Smooth muscle cell of the brain vasculature (primary cell): ENCODE measurements around the gene SNRPD3.
"Not testable (repeated sequence)": the region's sequence is repeated elsewhere in the genome, so short reads cannot be mapped to it uniquely, and the experiment has no call there.

Experiments used
- DNase-seq: peaks from one replicate; pipeline ENCODE4 v3.0.0-alpha.2; 2012; ENCODE audit warnings: low read depth, low spot score

Gene SNRPD3

DNA sequence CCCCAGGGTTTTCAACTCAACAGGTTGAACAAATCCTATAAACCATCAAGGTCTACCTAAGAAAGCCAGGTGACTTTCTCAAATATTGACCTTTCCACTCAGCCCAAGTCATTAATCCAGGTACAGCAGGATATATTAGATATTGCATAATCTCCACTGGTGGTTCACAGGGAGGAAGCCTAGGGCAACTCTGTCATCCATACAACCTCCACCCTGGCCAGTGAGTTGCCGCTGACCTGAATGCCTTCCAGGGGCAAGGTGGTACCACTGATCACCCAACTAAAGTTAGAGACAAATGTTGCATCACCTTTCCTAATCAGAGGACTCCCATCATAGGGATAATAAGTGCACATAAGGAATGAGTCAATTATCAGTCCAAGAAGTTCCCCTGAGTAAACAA lies 23.7 kb upstream of the SNRPD3 start:
- DNase-seq, result no peak

DNA sequence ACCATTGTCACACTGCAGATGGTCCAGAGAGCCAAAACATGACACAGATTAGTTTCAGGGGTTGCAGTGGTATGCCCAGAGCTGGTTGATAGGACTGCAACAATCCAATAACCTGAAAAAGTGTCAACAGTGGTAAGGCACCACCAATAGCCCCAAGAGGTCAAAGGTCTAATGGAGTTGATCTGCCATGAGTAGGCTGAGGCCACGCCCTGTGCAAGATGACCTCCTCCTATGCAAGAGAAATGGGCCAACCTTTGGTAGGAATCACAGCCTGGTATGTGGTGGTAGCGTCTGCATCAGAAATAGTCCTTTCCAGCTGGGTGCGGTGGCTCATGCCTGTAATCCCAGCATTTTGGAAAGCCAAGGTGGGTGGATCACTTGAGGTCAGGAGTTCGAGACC lies 20.5 kb upstream of the SNRPD3 start:
- no peak for DNase-seq

DNA sequence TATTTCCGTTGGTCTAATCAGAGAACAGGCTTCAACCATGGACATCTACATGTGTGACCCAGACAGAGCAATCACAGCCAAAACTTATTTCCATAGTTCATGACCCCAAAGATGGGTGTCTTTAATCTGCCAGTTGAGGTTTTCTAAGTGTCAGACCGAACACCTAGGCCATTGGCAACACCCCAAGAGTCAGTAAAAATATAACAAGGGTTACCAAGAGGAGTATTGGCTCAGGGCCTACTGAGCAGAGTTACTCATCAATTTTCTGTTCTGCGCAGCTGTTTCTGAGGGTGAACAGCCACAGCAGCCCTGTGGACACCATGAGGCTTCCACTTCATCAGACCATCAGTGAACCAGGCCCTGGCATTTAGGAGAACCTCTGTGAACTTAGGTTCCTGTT lies 19.7 kb upstream of the SNRPD3 start:
- no peak for DNase-seq

DNA sequence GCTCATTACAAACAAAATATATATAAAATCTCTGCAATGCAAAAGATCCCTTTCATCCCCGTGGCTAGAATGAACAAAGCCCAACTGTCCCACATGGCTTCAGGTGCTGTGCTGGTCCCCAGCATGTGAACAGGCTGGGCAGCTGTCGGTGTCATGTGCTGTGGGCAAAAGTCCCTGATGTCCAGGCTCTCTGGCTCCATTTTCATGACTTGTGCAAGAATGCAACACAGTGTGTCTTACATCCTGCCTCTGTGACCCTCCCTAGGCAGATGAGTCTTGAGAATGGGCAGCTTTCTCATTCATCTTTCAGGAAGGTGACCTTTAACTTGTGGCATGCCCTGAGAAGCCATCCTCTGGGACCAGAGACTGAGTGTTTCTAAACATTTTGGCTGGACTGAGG lies 15.3 kb upstream of the SNRPD3 start:
- DNase-seq, result no peak

DNA sequence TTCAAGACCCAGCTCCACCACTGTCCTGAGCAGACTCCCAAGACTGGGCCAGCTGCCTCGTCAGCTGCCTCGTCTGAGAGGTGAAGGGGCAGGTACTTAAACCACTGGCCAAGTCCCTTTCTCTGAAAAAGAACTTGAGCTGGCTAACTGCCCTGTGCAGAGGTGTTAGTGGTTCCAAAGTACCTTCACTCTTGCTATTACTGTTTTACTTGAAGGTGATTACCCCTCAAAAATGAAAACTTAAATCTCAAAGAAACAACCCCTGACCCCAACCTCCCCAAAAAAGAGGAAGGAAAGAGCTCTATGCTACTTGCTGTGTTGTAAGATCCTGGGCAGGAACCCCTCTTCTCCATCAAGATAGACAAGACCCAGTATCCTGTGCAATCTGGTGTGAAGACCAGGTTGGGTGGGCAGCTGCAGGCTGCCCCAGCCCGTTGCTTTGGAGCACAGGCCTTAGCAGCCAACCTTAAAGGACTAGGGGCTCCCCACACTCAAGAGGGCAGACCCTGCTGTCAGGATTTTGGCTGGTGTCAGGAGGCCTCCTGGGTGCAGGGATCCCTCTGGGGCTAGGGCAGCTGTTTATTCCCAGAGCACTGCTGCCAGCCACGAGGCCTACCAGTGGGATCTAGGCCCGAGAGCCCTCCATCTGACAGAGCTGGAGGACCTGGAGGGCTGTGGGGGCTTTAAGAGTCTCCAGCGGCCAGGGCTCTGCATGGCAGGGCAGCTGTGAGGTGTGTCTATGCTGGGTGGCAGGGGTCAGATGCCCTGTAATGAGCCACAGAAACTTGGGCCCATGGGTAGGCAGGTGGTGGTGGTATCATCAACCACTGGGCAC lies 13.9 kb upstream of the SNRPD3 start:
- no peak for DNase-seq

DNA sequence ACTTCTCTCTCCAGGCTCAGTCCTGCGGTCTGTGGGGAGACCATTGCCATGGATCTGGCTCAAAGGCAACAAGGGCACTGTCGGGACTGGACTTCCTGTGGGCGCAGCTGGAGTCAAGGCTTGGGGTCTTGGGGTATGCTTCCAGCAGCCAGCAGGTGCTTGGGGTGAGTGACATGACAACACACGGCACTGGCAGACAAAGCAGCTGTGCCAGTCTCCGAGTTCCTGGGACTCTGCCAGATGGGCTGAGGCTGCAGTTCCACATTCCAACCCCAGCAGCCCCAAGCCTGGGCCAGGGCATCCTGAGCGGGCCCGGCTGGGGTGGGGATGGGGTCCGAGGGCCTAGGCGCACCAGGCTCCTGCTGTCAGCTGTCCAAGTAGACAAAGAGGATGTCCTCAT lies 13.2 kb upstream of the SNRPD3 start:
- no peak for DNase-seq

DNA sequence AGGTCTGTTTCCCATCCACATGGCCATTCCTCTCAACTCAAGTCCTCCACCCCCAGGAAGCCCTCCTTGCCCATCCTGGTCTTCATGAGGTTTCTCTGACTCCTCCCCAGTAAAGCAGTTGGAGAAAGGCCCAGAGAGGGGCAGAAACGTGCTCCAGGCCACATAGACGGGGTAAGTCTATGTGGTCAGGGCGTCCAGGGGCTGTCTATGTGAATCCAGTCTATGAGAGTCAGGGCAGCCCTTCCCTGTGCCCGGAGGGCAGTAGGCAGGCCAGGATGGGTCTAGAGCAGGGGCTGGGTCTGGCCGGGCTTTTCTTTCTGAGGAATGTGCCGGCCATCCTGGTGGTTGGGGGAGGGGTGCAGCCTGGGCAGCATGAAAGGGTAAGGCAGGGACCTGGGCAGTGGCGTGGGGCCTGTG lies 12.6 kb upstream of the SNRPD3 start:
- DNase-seq, result no peak

DNA sequence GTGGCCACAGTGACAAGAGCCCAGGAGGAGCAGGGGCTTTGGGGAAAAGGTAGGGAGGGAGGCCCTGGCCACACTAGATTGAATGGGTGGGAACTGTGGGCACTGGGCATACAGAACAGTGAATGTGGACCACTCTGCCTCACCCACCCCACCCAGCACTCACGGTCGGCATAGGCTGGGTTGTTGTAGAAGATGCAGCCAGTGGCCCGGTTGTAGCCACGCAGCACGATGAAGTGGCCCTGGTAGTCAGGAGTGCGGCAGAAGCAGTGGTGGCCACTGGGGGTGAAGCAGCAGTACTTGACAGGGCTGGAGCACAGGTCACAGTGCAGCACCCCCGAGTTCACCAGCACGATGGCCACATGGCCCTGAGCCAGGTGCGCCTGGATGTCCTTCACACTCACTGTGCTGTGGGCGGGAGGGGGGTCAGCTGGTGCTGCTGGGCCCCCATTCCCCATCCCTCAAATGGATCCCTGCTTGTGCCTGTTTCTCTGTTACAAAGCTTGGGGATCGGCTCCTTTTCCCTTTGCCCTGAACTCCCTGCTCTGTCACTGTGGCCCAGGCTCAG lies 12.0 kb upstream of the SNRPD3 start:
- no peak for DNase-seq

DNA sequence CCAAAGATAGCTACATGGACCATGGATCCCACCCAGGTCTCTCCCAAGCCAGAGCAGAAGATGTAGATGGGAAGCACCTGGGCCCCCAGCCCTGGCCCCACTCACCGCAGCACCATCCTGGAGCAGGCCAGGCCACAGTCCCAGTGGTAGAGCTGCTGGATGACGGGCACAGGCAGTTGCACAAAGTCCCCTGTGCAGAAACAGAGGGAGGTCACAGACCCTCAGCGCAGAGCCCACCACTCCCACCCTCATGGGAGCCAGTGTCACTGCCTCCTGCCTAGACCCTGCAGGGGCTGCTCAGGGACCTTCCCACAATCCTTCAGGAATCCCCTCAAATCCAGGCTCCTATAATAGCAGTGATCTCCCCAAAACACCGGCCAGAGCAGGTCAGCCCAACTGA lies 7.0 kb upstream of the SNRPD3 start:
- no peak for DNase-seq

DNA sequence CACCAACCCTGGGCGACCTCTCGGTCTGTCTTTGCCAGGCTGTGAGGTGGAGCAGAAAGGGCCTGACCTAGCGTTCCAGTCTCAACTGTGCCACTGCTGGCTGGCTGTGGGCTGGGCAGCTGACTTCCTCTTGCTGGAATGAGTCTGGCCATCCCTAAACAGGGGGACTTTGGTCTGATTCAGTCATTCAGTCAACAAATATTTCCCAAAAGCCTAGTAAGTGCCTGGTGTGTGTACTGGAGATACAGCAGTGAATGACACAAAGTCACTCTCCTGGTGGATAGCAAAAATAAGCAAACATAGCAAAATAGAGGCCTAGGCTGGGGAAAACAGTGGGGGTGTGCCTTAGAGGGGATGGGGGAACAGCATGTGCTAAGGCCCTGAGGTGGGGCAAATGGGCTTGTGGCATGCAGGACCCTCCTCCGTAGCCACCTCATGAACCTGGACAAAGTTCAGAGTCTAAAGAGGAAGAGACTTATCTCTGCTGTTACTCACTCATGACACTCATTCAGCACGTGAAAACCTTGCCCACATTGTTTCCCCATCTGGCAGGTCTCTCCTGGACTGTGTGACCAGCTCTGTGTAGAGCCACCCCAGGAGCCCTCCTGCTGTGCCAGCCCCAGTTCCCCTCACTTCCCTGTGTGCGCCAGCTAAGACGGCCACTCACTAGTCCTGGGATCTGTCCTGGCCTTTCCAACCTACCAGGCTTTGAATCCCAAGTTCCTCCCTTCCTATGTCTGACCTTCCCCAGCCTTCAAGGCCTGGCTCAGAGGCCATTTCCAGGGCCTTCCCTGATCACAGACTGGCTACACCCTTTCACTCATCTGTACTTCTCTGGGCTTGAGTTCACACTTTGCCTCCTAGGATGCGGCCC lies 5.5 kb upstream of the SNRPD3 start:
- DNase-seq, result no peak

DNA sequence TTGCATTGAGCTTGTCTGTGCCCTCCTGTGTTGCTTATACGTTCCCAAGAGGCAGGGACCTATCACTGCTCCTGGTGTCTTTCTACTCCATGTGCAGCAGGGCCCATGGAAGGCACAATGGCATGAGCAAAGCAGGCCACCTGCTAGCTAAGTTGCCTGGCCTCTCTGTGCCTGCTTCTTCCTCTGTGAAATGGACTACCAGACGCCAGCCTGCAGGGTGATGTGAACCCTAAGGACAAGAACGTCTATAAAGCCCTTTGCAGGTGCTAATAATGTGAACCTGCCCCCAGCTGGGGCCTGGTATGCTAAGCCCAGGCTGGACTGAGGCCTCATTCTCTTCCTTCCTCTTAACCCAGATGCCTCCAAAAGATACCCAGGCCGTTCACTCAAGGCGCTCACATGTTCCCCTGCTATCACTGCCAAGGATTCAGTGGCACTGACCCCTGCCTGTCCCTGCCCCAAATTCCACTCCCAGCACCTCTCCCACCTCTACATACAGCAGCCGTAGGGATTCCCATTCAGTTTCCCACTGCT lies 4.8 kb upstream of the SNRPD3 start:
- DNase-seq, result no peak

DNA sequence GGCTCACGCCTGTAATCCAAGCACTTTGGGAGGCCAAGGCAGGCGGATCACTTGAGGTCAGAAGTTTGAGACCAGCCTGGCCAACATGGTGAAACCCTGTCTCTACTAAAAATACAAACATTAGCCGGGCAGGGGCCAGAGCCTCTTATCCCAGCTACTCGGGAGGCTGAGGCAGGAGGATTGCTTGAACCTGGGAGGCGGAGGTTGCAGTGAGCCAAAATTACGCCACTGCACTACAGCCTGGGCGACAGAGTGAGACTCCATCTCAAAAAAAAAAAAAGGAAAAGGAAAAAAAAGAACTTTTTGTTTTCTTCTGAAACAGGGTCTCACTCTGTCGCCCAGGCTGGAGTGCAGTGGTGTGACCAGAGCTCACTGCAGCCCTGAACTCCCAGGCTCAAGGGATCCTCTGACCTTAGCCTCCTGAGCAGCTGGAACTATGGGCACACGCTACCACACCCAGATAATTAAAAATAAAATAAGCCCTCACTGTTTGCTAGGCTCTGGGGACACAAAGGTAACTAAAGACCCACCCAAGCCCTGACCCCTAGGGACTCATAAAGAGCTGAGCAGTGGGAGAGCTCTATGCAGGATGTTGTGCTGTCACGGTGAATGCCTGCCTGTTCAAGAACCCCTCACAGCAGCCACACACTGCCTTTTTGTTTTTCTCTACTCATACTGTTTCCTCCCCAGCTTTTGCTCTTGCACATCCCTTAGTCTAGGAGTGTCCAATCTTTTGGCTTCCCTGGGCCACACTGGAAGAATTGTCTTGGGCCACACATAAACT lies 3.1 kb upstream of the SNRPD3 start:
- not testable (repeated sequence) for DNase-seq

DNA sequence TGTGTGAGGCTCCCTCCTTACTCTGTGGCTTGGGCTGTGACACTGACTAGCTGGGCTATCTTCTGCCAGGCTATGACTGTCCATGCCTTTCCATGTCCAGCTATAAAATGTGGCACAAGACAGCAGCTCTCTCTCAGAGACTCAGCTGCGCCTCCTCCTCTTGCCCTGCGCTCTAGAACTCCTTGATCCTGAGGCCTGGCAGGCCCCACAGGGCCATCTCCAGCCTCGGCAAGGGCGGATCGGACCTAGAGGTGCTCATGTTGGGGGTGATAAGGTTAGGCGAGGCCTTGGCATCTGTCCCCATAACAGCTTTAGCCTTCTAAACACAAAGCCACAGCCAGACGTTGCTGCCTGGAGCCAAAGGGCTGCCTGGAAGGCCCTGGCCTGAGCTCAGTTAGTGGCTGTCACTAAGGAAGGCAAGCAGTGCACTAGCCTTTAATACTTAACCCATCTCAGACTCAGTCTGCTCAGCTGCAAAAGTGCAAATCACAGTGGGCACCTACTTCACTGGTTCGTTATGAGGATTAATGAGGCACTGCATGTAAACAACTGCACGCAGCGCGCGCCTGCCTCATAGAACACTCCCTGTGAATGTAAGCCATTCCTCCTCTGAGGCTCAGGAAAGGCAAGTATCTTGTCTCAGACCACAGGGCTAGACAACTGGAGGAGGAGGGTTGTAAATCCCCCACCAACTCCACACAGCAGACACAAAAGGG lies 2.0 kb upstream of the SNRPD3 start:
- DNase-seq, result no peak

DNA sequence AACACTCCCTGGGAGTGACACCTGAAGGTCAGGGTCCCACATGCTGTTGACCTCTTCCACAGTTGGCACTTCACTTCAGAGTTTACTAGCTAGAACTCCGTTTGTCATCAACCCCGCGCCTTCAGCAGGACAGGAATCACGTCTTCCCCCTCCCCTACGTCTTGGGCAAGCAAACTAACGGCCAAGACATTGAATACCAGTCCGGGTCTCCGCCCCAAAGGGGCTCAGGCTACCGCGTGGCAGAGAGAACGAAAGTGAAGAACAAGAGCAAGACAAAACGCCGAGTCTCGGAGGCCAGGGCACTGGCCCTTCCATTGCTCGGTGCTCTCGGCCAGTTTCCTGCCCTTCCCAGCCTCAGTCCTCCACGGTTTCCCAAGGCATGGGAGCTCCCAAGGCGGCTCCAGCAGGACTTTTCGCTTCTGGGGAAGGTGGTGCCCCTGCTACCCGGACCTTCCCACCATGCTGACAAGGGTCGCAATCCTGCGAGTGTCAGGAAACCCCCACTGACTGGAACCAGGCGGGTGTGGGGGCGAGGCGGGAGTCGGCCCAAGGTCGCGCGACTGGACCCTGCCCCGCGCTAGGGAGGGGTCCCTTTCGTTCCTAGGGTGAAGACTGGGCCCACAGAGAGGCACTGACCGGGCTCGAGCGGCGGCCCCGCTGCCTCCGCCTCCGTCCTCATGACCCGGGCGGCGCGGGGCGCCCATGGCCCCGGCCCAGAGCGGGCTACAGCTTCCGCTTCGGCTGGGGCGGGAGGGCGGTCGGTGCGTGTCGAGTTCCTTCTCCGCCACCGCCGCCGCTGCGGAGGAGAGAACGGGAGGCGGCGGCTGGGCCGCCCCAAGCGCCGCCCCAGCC lies 1.3 kb upstream of the SNRPD3 start, which contains the start of gene GUCD1:
Gene GUCD1, minus strand, starts transcription at position 826 of the 852 bp plus-strand sequence. Its CDS starts 147 bp downstream, at position 679.
- no peak for DNase-seq

DNA sequence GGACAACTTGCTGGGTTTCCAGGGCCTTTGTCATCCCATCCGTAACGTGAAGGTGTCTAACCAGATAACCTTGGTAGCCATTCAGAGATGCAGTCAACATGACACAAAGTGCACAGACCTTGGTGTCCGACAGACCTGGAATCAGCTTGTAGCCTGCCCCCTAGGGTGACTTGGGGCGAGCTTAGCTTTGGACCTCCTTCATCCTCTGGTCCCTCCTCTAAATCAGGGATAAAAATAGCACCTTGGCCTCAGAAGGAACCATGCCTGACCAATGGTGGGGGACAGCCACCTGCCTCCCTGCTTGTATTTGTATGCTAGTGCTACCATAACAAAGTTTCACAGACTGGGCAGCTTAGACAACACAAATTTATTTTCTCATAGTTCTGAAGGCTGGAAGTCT lies 3.7 kb downstream of the SNRPD3 start:
- no peak for DNase-seq

DNA sequence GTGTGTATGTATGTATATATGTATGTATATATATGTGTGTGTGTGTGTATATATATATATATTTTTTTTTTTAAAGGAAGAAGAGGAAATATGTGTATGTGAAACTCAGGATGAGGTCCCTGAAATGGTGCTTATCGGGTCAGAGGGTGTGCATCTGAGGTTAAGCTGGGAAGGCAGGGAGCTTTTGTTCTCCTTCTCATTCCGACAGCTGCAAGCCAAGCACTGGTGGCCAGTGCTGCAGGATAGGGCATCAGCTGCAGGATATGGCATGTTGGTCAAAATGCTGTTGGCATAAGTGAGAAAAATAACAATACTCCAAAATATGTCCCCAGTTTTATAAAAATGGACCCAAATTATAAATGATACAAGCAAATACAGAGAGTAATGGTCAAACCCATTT lies 7.4 kb downstream of the SNRPD3 start:
- DNase-seq, result no peak

DNA sequence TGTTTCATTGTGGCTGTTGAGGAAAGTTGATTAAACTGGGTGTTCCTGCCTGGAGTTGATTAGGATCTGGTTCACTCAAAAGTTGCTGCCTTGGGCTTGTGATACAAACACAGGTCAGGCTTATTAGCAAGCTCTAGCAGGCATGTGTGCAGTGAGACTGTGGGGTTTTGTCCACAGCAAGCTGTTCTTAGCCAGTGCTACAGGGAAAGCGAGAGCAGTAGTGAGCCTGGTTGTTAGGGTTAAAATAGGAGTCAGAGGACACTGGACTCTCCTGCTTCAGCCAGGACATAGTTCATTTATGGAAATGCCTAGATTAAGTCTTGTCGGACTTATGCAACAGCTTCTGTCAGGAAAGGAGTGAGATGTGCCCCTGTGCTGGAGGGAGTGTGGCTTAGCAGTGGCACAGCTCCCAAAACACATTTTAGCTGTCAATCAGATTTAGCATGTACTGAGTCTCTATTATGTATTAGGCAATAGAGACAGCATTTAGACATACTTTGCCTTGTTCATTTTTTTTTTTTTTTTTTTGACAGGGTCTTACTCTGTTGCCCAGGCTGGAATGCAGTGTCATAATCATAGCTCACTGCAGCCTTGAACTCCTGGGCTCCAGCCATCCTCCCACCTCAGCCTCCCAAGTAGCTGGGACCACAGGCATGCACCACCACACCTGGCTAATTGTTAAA lies 8.7 kb downstream of the SNRPD3 start:
- no peak for DNase-seq

DNA sequence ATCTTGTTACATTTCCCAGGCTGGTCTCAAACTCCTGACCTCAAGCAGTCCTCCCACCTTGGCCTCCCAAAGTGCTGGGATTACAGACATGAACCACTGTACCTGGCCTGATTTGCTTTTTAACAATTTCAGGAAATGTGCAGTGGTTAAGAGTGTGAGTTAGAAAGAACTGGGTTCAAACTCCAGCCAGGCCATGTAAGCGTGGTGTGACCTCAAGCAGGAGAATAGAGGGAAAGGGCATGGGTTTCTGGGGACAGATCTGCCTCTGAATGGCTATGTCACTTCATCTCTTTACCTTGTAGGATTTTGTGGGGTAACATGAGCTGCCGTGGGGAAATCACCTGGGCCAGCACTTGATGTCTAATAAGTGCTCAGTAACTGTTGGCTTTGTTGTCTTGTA lies 9.3 kb downstream of the SNRPD3 start:
- DNase-seq, result no peak

DNA sequence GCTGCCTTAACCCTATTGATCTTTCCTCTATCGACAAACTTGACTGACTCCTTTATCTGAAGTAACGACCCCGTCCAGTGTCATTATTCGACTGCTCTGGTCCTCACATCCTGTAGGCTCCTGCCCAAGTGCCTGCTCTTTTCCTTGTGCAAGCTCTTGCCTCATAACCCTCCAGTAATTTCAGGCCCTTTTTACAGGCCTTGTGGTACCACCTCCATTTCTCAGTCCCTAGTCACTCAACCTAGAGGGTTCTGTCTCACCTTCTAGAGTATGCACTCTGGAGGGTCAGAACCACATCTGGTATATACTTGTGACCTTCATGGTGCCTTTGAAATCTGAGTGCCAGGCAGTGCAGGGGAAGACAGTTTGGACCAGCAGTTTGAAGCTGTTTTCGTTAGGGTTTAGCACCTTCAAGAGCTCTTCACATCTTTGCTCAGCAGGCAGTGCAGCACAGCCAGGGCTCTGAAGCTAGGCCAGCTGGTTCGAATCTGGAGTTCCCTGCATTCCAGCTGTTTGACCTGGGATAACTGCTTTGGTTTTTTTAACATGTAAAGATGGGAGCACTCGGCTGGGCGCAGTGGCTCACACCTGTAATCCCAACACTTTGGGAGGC lies 11.2 kb downstream of the SNRPD3 start:
- DNase-seq, result no peak
